IMR-90 (cell line): ENCODE measurements around the gene PJA2.

ENCODE experiments used
- ELK1 ChIP-seq: fragments of 150-350 bp; IDR thresholded peaks from 2 replicates; pipeline ENCODE4 v1.6.1; 2016; ENCODE audit warnings: low read depth, mild to moderate bottlenecking, low read length, moderate library complexity, borderline replicate concordance
- MAFK ChIP-seq: IDR thresholded peaks from 2 replicates; pipeline ENCODE4 v1.6.1; 2012; ENCODE audit warnings: low read depth, low read length, improper control_type of control experiment
- MXI1 ChIP-seq: IDR thresholded peaks from 2 replicates; pipeline ENCODE4 v1.6.1; 2012; ENCODE audit warnings: low read depth, mild to moderate bottlenecking, low read length, moderate library complexity, borderline replicate concordance
- POLR2A ChIP-seq: IDR thresholded peaks from 2 replicates; pipeline ENCODE4 v1.6.1; 2012; ENCODE audit warnings: mild to moderate bottlenecking, low read depth, low read length
- RAD21 ChIP-seq: IDR thresholded peaks from 2 replicates; pipeline ENCODE4 v1.6.1; 2012; ENCODE audit warnings: low read length, improper control_type of control experiment
- RFX5 ChIP-seq: IDR thresholded peaks from 2 replicates; pipeline ENCODE4 v1.8.0; 2012; ENCODE audit warnings: low read depth, mild to moderate bottlenecking, low read length, moderate library complexity
- TF ChIP-seq, protein P1 (sequence below): conservative IDR thresholded peaks from 2 replicates; pipeline ENCODE4 v1.5.1; 2012; ENCODE audit warnings: mild to moderate bottlenecking, low read depth, low read length, improper control_type of control experiment

- TF ChIP-seq POLR2A, result no peak
- TF ChIP-seq, protein P1, sequence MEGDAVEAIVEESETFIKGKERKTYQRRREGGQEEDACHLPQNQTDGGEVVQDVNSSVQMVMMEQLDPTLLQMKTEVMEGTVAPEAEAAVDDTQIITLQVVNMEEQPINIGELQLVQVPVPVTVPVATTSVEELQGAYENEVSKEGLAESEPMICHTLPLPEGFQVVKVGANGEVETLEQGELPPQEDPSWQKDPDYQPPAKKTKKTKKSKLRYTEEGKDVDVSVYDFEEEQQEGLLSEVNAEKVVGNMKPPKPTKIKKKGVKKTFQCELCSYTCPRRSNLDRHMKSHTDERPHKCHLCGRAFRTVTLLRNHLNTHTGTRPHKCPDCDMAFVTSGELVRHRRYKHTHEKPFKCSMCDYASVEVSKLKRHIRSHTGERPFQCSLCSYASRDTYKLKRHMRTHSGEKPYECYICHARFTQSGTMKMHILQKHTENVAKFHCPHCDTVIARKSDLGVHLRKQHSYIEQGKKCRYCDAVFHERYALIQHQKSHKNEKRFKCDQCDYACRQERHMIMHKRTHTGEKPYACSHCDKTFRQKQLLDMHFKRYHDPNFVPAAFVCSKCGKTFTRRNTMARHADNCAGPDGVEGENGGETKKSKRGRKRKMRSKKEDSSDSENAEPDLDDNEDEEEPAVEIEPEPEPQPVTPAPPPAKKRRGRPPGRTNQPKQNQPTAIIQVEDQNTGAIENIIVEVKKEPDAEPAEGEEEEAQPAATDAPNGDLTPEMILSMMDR, result no peak
- no peak for TF ChIP-seq MAFK
- no peak for TF ChIP-seq RAD21
- TF ChIP-seq RFX5, result no peak
- no peak for TF ChIP-seq ELK1
- no peak for TF ChIP-seq MXI1
Observed at GRCh38 chr5:109310315-109310714, 99.5 kb downstream of the PJA2 start.
